GM18870 (cell line): ENCODE results near the gene GPR143.
"Not testable (repeated sequence)": the region's sequence is repeated elsewhere in the genome, so short reads cannot be mapped to it uniquely, and the experiment has no call there.

Source experiments
- ATAC-seq: cut with Tn5 transposase; IDR thresholded peaks from one replicate; pipeline ENCODE4 v1.9.1; 2021; ENCODE audit warnings: moderate library complexity; ENCODE audit not compliant: unreplicated experiment

Gene GPR143

GRCh38 chrX:9765737-9766097 is at the start of gene GPR143:
GPR143 (minus strand) TSS chrX:9765847; CDS start chrX:9765817, 30 bp downstream.
- no peak for ATAC-seq

GRCh38 chrX:9811086-9811485 is 45.4 kb upstream of the GPR143 start:
- not testable (repeated sequence) for ATAC-seq

GRCh38 chrX:9809876-9810275 is 44.2 kb upstream of the GPR143 start:
- ATAC-seq, result not testable (repeated sequence)

DNA sequence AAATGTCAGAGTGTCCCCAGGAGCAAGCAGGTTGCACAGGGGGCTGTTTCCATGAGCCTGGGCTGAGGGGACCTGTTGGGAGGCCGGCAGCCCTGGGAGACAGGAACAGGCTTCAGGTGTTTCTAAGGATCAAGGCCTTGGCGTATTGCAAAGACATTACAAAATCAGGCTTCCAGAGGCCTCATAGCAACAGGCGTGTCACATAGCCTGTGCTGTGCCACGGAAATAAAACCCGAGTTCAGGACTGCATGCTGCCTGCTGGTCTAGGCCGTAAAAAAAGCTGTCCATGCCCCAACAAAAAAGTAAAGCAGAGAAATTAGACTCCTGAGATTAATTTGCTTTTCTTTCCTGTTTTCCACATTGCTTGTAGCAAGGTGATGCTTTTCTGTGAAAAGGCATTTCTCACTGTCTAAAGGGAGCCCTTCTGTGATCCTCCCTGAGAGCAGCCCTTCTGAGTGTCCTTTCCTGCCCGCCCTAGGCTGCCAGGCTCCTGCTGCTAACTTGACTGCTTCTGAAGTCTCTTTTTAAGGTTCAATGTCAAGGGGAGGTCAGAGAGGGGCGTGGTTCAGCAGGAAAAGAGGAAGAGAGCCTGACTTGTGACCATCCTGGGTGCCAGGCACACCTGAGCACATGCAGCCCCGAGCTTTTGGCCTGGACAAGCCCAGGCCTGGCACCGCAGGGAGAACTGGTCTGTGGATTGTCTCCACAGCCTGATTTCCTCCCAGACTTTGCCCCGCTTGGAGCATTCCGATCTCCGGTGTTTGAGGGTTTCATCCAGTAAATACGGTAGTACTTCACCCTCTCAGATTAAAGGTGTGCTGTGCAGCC is 41.9 kb upstream of the GPR143 start:
- ATAC-seq, result no peak

- ATAC-seq, result no peak
Observed at GRCh38 chrX:9805956-9806355, 40.3 kb upstream of the GPR143 start.

DNA sequence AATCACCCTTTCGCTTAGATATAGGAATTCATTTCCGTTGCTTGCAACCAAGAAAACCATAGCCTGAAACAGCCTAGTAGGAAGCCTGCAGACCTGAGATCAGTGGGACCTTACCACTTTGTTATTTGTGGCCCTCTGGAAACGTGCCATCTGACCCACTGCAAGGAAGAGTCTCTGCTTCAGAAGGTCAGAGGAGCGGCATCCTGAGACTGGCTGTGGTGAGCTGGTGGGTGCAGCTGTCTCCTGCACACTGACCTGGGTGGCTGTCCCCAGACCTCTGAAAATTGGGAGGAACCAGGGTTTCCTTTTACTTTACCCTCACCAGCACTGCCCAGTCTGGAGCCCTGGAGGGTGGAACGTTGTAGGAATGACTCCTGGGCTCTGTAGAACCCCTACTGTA is 38.8 kb upstream of the GPR143 start:
- no peak for ATAC-seq

DNA sequence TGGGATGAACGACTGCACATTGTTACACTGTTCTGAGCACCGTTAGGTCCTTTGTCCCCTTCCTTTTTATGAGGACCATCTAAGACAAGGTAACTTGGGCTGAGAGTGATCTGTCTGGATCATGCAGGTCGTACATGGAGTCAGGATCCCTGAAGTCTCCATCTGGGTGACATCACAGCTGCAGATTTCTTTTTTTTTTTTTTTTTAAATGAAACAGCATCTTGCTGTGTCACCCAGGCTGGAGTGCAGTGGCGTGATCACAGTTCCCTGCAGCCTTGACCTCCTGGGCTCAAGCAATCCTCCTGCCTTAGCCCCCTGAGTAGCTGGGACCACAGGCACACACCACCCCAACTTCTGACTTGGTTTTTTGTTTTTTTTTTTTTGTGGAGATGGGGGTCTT is 37.1 kb upstream of the GPR143 start:
- ATAC-seq, result no peak

DNA sequence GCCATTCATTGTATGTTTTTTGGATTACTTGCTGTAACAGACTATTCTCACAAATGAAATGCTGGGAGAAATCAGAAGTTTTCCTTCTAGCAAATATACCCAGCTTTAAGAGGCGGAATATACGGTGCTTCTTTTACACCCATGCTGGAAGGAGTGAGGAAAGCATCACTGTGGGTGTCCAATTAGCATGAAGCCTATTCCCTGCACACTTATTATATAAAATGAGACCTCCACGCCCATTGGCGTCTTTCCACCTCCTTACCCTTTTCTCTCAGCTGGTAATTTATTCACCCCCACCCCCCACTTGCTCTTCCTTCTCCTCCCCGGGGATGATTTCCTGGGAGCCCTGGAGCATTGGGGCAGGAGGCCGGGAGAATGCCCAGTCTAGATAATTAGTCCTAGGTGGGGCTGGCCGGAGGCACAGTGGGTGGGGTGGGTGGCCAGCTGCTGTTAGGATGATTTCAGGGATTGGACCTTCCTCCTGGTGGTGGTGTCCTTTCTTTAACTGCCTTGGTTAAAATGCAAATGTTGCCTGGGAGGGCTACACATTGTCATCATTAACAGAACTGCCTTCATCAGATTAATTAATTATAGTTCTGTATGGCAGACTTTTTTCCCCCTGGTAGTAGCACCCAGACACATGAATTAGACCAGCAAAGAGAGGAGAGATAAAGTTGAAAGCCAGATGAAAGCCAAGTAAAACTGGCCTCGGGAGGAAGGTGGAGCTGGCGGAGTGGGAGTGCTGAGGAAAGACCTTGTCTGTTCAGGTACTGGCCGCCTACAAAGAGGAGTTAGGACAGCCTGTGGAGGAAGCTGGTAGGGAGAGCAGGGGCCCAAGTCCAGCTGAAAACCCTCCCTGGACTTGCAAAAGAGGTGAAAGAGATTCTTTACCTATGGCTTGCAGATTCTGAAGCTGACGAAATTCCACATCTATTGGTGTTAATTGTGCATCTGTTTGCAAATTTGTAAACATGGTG is 32.0 kb upstream of the GPR143 start:
- ATAC-seq, result no peak

- no peak for ATAC-seq
Observed at GRCh38 chrX:9794495-9794894, 28.8 kb upstream of the GPR143 start.

GRCh38 chrX:9790866-9791265 is 25.2 kb upstream of the GPR143 start:
- ATAC-seq, result no peak

DNA sequence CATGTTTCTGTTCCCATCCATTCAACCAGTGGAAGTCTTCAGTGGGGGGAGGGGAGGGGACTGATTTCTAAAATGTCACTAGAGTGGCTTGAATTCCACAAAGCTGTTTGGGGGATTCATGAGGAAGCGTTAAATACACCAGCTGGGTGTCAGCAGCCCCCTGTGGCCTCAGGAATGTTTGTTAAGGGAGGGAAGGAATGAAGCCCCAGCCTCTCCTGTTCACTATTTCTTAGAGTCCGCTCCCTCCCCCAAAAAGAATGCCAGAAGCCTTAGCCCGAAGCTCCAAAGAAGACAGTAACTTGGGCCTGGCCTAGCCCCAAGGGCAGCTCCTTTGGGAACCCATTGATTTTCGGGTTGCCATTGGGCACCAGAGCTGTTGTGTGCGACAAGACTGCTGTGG is 23.9 kb upstream of the GPR143 start:
- no peak for ATAC-seq

- ATAC-seq, result no peak
Observed at GRCh38 chrX:9788911-9789310, 23.3 kb upstream of the GPR143 start.

GRCh38 chrX:9786798-9787635 is 21.4 kb upstream of the GPR143 start:
- no peak for ATAC-seq

GRCh38 chrX:9785944-9786797 is 20.5 kb upstream of the GPR143 start, which contains the start of gene SHROOM2:
SHROOM2 (plus strand) TSS chrX:9786429; CDS start chrX:9786546, 117 bp downstream.
- ATAC-seq, result no peak

- no peak for ATAC-seq
Observed at GRCh38 chrX:9785254-9785943, 19.8 kb upstream of the GPR143 start.

- no peak for ATAC-seq
Observed at GRCh38 chrX:9784332-9784731, 18.7 kb upstream of the GPR143 start.

DNA sequence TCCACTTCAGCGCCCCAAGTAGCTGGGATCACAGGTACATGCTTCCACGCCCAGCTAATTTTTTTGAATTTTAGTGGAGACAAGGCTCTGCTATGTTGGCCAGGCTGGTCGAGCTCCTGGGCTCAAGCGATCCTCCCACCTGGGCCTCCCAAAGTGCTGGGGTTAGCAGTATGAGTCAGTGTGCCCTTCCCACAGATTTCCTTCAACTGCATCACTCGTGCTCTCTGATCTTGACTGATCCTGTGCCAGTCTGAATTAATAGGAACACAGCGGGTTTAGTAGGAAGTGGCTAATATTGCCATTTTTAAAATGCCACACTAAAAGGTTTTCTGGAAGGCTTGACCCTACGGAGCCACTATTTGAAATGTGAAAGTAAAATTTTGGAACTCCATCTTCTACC is 16.3 kb upstream of the GPR143 start:
- ATAC-seq, result no peak

GRCh38 chrX:9775930-9776329 is 10.3 kb upstream of the GPR143 start:
- no peak for ATAC-seq

DNA sequence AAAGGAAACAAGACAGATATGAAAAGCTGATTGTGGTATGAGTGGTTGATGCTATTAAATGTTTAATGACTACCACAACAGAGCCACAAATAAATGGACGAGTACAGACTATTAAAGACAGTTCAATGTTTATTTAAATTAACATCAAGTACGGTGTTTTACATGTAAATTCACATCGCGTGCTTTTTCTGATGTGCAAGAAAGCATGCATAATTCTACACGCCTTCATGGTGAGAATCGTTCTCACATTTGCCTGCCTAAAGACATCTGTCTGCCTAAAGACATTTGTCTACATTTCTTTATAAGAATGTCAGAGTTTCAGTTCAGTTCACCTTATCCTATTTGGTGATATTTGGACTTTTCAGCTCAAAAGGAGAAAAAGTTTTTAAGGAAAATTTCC is 7.3 kb upstream of the GPR143 start:
- ATAC-seq, result no peak
